ENCODE results near the gene GRIPAP1.
"Not testable (repeated sequence)": the region's sequence is repeated elsewhere in the genome, so short reads cannot be mapped to it uniquely, and the experiment has no call there.

Gene GRIPAP1

DNA sequence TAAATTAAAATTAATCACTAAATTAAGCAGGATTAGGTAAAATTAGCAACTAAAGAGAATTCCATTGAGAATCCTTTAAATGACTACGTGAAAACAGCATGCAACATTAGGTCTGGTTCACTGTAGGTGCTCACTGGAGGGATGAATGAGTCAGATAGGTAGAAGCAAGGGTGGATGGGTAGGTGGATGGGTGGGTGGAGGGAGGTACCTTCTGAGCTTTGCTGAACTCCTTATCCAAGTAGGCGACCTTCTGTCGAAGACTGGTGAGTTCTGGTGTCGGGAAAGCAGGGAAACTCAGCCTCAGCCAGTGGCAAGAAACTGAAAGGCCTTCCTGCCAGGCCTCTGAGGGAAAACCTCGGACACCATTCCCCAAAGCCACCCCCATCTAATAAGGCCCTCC is 3.0 kb downstream of the GRIPAP1 start:
- DNase-seq: peak in 1 of 10 donors; percentile 22
- intact Hi-C loops (cut with DNase I): no loop called here

DNA sequence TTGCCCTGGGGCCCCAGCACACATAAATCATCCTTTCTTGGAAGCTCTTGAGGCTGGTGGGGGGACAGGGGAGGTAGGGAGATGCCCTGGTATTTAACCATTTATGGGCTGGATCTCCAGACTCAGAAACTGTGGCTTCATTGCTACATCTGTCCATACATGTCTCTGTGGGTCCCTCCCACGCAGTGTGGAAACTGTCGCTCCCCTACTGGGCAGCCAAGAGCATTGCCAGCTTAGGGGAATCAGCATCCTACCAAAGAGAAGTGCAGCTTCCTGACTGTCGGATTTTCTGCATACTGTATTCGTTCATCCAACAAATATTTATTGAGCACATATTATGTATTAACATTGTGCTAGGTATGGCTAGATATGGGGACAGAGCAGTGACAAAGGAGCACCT is 3.7 kb downstream of the GRIPAP1 start:
- intact Hi-C loops (cut with DNase I): no loop called here
- peak in 1 of 10 donors; percentile 52 for DNase-seq

DNA sequence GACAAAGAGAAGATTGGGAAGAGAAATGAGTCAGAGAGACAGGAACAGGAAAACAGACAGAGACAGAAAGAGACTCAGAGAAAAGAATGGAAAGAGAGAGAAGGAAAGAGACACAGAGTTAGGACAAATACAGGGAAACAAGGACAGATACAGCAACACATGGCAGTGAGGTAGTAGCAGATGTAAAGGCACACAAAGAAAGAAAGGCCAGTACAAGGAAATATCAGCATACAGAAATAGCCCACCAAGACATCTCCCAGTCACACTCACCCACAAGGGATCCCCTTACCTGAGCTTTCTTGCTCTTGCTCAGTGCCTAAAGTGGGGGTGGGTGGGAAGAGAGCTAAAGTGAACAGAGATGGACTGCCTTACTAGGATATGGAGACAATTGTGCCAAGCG is 4.2 kb downstream of the GRIPAP1 start:
- DNase-seq: no peak
- intact Hi-C loops (cut with DNase I): no loop called here

DNA sequence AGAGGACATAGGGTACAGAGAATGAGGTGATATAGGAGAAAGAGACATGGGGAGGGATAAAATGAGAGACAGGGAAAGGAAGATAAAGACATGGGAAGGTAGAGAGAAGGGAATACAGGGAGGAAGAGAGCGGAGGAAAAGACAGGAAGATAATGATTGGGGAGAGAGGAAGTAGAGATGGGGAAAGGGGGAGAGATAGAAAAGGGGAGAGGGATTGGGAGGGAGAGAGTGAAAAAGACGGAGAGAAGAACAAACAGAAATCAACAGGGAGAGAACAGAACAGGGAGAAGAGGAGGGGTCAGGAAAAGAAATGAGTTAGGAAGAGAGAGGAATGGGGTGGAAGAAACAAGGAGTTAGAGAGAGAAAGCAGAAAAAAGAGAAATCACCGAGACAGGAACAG is 4.6 kb downstream of the GRIPAP1 start:
- intact Hi-C loops (cut with DNase I): no loop called here
- DNase-seq: no peak

DNA sequence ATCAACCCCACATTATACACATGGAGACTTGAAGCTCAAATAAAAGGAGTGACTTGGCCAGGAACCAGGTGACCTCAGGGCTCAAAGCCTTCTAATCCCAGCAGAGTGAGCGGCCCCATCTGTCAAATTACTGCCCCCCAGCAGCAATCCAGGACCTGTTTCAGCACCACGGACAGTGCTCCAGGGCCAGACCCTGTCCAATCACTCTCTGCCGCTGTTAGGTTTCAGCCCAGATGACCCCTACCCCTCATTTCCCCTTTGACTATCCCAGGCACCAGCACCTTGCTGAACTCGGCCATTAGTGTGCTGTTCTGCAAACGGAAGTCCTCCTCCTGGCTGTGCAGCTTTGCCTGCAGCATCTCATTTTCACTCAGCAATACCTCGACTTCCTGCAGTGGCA is 5.1 kb downstream of the GRIPAP1 start:
- no peak for DNase-seq
- intact Hi-C loops (cut with DNase I): no loop called here

DNA sequence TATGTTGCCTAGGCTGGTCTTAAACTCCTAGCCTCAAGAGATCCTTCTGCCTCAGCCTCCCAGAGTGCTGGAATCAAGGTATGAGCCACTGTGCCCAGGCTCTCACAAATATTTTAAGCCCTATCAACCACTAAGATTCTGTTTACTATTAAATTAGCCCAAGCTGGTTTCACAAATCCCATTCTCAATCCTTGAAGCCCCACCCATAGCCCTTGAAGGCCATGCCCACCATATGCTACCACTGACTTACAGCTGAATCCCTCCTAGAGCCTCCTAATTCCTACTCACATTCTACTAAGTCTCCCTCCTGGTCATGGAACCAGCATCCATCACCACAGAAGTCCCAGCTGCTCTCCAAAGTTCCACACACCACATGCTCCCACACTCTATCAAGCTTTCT is 9.7 kb downstream of the GRIPAP1 start:
- no peak for DNase-seq
- intact Hi-C loops (cut with DNase I): no loop called here

DNA sequence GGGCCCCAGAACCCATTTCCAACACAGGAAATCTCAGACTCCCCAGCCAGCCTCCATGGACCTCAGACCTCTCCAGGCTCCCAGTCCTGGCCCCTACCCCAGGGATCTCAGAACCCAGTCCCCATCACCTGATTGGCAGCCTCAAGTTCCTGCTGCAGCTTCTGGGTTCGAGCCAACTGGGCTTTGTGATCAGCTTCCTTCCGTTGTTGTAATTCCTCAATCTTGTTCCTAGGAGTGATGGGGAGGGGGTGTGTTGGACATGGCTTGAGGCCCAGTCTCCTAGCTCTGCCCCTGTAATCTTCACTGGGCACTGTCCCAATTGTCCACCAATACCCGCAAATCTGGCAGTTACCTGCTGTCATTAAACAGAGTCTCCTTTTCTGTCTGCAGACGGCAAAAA is 12.6 kb downstream of the GRIPAP1 start:
- peak in 1 of 10 donors; percentile 32 for DNase-seq
- intact Hi-C loops (cut with DNase I): no loop called here

DNA sequence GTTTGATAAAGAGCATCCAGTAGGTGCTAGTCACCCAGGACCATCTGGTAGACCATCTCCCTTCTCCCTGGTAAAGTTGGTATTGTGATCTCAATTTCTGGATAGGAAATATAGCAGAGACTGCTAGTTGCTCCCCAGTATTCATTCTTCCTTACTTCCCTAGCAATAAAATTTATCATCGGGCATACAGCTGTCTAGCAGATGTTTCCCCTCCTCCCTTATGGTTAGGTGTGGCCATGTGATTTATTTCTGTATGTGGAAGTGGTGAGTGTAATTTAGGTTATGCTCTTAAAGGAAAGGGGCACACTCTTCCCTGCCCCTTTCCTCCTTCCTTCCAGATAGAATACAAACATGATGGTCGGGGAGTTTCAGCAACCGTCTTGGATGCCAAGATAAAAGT is 18.2 kb downstream of the GRIPAP1 start:
- intact Hi-C loops (cut with DNase I): no loop called here
- DNase-seq: no peak

DNA sequence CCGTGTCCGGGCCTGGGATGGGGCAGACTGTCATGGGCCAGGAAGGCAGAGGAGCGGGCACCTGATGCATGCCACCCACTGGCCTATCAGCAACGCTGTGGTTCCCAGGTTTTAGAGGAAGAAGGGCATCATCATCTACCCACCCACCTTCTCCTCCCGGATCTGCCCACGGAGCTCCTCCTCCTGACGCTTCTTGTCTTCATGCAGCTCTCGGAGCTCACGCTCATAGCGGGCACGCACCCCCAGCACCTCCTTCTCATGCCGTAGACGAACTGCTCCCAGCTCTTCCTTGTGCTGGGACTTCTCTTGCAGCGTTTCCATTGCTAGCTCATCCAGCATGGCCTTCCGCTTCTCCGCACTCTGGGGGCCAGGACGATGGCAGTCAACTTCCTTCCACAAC is 19.0 kb downstream of the GRIPAP1 start:
- peak in 1 of 10 donors; percentile 73 for DNase-seq
- intact Hi-C loops (cut with DNase I): no loop called here

DNA sequence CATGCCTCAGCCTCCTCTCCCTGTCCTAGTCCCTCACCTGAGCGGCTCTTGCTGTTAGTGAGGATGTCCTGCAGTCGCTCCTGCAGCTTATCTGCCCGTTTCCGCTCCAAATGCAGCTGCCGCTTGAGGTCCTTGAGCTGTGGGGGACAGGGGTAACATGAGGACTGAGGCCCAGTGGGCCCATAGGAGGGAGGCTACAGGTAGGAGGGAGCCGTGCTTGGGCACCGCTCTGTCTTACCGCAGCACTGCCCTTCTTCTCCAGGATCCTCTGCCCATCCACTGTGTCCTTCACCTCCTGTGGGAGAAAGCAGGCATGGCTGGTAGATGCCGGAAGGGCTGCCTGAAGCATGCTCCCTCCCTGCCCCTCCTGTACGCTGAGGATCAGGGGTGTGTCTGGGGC is 20.9 kb downstream of the GRIPAP1 start:
- DNase-seq: peak in 1 of 10 donors; percentile 67

DNA sequence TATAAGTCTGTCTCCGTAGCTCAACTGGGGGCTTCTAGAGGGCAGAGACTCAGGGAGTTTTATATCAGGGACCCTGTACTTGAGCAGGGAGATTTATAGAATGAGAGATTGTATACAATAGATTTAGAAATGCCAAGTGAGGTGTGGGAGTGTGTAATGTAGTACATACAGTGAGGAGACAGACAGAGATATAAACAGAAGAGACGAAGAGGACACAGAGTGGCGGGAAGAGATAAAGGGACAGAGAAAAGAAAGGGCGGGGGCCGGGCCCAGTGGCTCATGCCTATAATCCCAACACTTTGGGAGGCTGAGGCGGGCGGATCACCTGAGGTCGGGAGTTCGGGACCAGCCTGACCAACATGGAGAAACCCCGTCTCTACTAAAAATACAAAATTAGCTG is 21.7 kb downstream of the GRIPAP1 start:
- intact Hi-C loops (cut with DNase I); DNase-seq: not testable (repeated sequence)

More for the DNA sequence above, 20.9 kb downstream of the GRIPAP1 start:
- intact Hi-C loops (cut with DNase I): no loop called here

DNA sequence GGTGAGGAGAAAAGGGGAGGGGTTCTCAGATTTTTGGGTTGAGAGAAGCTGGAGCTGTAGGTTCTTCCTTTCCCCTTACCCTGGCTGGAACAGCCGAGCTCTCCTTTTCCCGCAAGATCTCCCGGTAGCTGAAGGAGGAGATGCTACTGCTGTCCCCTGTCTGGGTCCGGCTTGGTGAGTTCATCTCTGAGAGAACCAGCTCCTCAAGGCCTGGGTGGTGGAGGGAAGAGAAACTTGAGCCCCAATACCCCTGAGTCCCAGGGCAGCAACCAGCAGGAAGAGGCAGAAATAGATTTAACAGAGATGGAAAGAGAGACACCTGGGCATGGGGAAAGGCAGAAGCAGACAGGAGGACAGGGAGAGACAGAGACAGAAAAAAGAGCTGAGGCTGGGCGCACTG is 23.8 kb downstream of the GRIPAP1 start:
- DNase-seq: peak in 1 of 10 donors; percentile 51
- intact Hi-C loops (cut with DNase I): no loop called here

DNA sequence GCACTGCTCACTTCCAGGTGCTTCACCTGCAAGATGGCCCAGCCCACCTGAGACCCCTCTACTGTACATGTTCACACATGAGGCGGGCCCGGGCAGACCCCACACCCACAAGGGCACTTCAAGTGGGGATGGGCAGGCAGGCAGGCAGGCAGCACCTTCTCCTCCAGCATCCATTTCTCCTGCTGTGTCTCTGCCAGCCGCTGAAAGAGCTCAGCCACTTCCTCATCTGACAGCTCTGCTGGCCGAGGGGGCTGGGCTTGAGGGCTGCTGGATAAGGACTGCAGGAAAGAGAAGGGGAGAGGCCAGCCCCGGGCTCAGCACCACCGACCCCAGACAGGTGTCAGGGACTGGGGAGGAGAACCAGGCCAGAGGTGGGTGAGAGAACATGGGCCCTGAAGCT is 26.0 kb downstream of the GRIPAP1 start:
- intact Hi-C loops (cut with DNase I): no loop called here
- peak in 1 of 10 donors; percentile 67 for DNase-seq

DNA sequence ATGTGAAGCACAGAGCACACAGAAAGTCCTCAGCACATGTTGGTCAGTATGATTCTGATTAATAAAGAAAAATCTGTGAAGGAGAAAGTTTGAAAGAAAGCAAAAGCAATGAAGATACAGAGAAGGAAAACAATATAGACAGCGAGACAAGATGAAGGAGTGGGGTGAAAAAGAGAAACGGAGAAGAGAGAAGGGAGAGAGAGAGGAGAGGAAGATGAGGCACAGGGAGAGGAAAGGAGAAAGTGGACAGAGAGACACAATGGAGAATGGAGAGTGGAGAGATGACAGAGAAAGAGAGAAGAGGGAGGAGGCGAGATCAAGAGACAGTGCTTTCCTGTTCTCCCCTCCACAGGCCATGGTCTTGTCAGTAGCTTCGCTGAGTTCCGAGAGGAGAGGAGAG is 26.5 kb downstream of the GRIPAP1 start:
- intact Hi-C loops (cut with DNase I): no loop called here
- DNase-seq: no peak

DNA sequence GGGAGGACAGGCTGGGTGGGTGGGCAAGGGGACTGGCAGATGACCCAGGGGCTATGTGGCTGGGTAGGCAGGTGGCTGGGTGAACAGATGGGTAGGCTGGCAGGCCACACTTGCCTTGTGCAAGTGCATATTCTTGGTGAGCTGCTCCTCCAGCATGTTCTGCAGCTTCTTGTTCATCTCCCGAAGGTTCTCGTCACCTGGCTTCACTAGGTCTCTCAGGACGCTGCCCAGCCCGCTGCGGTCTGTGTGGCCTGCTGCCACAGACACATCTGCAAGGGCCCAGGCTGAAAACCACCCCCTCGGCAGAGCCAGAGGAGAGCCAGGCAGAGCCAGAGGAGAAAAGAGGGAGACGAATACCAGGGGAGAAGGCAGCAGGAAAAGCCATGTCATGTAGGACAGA is 27.0 kb downstream of the GRIPAP1 start:
- DNase-seq: peak in 2 of 10 donors; percentile 57 to 71

DNA sequence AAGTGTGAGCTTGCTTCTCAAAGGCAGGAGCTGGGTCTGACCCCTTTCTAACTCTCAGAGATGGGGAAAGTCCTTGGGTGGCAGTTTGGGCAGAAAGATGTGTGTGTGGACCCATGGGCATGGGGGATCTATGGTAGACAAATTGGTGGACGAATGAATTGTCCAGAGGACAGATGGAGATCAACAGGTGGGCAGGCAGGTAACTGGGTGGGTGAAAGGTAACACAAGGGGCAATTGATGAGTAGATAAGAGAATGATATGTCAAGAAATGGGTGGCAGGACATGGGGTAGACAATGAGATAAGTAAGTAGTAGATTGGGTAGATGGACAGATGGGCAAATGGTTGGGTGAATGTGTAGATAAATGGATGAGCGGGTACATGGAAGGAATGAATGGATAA is 27.5 kb downstream of the GRIPAP1 start:
- intact Hi-C loops (cut with DNase I): loop anchor here (5.0 kb wide), 1 partner anchor 133 kb away; no protein-coding TSS in a partner anchor
- DNase-seq: no peak

More for the DNA sequence above, 27.0 kb downstream of the GRIPAP1 start:
- intact Hi-C loops (cut with DNase I): no loop called here

DNA sequence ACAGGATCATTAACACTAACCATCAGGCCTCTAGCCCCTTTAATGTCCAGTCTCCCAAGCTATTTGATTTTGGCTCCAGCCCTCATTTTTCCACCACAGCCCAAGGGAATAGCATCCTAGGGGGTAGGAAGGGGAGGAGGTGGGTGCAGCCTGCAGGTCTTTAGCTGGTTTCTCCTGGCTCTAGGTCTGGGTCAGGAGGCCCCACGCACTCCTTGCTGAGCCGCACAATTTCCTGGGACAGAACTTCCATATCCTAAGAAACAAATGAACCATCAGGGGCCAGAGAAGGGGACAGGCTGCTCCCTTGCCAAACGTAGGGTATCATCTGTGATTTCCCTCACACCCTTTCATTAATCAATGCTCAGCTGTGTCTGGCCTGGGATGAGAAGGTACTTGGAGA is 28.0 kb downstream of the GRIPAP1 start:
- DNase-seq: peak in 1 of 10 donors; percentile 16
- intact Hi-C loops (cut with DNase I): loop anchor here (5.0 kb wide), 1 partner anchor 133 kb away; no protein-coding TSS in a partner anchor

DNA sequence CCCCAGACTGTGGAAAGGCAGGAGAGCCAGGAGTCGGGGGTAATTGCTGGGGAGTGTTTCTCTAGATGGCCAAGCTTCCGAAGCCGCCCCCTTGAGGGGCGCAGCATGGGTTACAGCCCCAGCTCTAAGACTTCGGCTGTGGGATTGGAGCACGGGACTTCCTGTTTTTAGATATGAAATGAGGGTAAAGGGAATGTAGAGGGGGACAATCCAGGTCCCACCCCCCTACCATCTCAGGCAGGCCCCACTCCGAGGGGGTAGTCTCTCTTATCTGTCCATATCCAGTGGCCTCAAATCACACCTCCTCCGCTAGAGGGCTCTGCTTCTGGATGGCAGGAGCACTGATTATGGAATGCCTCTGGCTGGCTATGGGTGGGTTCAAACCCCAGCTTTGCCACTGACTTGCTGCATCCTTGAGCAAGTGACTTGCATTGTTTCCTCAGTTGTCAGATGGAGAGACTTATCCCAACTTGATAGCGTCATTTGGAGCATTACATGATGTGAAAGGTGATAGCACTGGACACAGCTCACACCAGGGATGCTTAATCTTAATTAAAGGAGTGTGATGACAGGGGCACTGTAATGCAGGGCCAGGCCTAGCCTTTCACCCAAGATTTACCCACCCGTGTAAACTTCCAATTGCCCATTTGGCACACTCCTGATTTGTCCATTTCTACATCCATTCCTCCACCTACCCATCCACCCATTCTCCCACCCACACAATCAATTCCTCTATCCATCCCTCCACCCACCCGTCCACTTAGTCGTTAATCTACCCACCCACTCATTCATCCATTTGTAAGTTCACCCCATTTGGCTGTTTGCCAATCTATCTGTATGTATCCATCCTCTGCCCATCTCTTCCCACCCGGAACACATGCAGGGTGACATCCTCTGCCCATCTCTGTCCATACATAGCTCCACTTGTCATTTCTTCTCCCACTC is 29.6 kb downstream of the GRIPAP1 start:
- intact Hi-C loops (cut with DNase I): loop anchor here (5.0 kb wide), 1 partner anchor 135 kb away; no protein-coding TSS in a partner anchor
- DNase-seq: peak in 5 of 10 donors; percentile 17 to 84 (median 26)

DNA sequence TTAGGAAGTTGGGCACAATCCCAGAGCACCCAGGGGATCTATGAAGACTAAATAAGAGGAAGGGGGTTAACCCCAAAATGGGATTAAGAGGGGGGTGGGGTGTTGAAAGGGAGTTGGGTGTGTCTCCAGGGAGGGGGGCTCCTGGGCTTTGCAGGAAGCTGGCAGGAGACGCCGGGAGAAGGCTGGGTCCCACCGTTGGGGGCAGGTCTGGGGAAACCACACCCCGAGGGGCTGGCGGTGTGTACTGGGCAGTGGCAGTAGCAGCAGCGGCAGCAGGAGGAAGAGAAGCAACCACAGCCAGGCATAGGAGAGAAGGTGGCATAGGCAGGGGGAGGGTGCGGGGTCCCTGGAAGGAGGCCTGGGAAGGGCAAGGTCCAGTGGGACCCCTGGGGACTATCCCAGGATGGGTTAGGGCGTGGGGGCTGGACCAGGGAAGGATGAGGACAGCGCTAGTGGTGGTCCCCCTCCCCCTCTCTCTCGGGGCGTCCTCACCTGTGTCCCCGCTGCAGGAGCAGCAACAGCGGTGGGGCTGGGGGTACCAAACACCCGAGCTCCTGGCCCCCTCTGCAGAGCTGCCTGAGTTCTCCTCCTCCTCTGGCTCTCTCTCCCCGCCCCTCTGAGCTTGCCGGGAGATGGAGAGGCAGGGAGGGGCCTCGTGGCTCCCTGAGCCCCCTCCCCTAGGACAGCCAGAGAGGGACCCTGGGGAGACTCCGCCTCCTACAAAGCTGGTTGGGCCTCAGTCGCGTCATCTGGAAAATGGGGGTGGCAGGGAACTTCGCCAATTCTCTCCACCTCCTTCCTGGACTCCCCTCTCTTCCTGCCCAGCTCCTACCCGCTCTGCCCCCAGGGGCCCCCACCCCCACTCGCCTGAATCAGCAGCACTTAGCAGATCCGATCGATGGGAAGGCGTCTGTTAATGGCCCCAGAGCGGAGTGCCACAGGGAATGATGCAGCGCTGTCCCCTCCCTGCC is 30.5 kb downstream of the GRIPAP1 start, which contains the start of gene KCND1:
TSS of gene KCND1 (minus strand) at position 596 of the 971 bp plus-strand sequence. CDS start 1,573 bp downstream, outside the sequence.
- intact Hi-C loops (cut with DNase I): loop anchor here (5.0 kb wide), 1 partner anchor 136 kb away; no protein-coding TSS in a partner anchor
- DNase-seq: peak in 6 of 10 donors; percentile 30 to 90 (median 66)

DNA sequence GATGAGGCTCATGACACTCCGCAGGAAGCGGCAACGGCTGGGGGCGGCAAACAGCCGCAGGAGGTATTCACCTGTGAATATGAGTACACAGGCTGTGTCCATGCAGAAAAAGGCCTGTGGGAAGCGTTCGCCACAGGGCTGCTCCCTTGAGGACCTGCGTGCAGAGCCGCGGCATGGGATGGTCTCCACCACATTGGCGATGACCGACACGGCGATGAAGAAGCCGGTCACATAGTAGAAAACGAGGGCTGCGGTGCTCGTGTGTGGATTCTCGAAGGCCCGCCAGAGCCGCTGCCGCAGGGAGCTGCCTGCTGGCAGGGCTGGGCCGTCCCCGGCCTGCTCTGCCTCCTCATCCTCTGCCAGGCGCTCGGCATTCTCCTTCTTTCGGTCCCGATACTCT is 32.6 kb downstream of the GRIPAP1 start:
- intact Hi-C loops (cut with DNase I): no loop called here
- DNase-seq: peak in 1 of 10 donors; percentile 77
